Occipital lobe (tissue), 2 donors: ENCODE data around the gene PRR33. TPM values are rescaled to one million over a fixed set of nuclear protein-coding genes. Genes with fewer than 3 reads are reported as not detected.
"Not testable (repeated sequence)": the region's sequence is repeated elsewhere in the genome, so short reads cannot be mapped to it uniquely, and the experiment has no call there.

Source experiments
- DNase-seq: peaks from one replicate; lab custom pipeline; 2025; lab: John Stamatoyannopoulos, UW
- total RNA-seq: library from RNA; depleted of rRNA; stranded (reverse); fragments of >200 nt; gene quantifications from one replicate; pipeline ENCODE4 v1.2.3, GENCODE V29; 2014

The PRR33 gene
- total RNA-seq, 1 donor from 2014 or later = not detected

DNA sequence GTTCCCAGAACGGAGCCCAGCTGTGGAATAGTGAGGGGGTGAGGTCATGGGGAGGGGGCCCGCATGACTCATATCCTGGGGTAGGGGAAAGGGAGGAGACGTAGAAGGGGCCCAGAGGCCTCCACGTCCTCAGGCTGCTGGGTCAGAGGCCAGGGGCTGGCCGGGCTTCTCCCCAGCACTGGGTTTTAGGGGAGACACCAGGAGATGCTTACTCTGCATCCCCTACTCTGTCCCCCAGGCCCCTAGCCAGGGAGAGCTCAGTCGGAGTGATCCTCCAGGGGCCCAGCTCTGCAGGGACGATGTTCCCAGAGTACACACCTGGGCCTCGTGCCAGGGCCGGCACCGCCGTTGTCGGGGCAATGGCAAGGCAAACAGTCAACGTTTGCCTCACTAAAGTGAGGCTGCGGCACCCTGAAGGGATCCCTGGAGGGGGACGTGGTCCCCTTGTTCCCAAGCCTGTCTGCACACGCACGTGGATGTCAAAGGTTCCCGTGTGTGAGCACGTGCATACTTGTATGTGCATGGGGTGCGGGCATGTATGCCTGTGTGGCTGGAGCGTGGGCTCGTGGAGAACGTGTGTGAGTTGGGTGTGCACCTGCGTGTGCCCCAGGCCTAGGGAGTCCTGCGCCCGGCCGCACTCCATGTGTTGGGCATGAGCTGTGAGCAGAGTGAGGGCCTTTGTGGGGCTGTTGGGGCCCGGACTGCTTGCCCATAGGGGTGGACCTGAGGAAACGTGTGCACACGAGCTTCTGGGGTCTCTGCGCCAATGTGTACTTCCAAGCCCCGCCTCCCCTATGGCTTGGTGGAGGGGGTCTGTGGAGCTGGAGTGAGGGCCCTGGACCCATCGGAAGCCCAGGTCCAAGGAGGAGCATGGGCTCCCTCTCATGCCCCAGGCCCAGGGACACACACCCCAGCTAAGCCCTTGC, 14.2 kb downstream of the PRR33 start:
- no peak for DNase-seq

- DNase-seq = no peak
Observed at GRCh38 chr11:1876361-1877063, 15.2 kb downstream of the PRR33 start.

GRCh38 chr11:1875851-1876301, 15.8 kb downstream of the PRR33 start:
- DNase-seq = not testable (repeated sequence)

GRCh38 chr11:1875093-1875850, 16.4 kb downstream of the PRR33 start:
- DNase-seq = no peak

- not testable (repeated sequence) for DNase-seq
Observed at GRCh38 chr11:1874441-1875092, 17.1 kb downstream of the PRR33 start.

DNA sequence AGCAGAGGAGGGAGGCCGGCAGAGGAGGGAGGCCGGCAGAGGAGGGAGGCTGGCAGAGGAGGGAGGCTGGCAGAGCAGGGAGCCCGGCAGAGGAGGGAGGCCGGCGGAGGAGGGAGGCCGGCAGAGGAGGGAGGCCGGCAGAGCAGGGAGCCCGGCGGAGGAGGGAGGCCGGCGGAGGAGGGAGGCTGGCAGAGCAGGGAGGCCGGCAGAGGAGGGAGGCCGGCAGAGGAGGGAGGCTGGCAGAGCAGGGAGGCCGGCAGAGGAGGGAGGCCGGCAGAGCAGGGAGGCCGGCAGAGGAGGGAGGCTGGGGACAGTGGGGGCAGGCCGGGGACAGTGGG, 17.9 kb downstream of the PRR33 start:
- DNase-seq = not testable (repeated sequence)

DNA sequence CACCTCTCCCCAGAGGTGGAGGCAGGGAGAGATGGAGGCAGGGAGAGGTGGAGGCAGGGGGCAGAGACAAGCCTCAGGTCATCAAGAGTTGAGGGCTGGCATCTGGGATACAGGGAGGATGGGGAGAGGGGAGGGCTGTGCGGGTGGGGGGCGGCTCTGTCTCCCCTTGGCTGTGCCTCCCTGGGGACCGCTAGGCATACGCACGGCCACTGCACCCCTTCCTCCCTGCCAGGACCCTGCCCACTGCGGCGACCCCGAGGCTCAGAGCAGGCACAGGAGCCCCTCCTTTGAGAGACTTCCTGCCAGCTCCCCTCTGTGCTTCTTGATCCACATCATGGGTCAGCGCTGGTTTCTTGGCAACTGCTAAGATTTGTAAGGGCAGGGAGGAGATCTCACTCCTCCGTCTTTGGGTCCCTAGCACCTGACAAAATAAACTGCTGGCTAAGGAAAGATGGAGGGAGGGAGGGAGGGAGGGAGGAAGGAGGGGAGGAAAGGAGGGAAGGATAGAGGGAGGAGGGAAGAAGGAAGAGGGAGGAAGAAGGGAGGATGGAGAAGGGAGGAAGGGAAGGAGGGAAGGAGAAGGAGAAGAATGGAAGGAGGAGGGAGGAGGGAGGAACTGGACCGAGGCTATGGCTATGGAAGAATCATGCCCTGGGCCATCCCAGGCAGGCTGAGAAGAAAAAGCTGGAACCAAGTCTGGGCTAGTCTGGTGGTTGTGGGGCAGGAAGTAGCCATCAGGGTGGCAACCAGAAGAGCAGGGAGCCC, 18.5 kb downstream of the PRR33 start:
- DNase-seq = no peak

DNA sequence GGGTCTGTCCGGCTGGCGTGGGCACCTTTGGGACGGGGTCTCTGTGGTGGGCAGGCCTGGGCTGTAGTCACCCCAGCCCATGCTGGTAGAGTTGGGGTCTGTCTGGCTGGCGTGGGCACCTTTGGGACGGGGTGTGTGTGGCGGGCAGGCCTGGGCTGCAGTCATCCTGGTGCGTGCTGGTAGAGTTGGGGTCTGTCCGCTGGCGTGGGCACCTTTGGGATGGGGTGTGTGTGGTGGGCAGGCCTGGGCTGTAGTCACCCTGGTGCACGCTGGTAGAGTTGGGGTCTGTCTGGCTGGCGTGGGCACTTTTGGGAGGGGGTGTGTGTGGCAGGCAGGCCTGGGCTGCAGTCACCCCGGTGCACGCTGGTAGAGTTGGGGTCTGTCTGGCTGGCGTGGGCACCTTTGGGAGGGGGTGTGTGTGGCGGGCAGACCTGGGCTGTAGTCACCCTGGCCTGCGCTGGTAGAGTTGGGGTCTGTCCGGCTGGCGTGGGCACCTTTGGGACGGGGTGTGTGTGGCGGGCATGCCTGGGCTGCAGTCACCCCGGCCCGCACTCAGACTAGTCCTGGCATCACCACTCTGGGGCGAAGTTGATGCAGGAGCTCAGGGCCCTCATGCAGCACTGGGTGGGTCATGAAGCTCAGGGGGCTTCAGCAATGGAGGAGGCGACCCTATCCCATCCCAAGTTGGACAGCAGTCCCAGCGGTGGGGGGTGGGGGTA, 19.3 kb downstream of the PRR33 start:
- DNase-seq = no peak

- DNase-seq = no peak
Observed at GRCh38 chr11:1871531-1871930, 20.2 kb downstream of the PRR33 start.

DNA sequence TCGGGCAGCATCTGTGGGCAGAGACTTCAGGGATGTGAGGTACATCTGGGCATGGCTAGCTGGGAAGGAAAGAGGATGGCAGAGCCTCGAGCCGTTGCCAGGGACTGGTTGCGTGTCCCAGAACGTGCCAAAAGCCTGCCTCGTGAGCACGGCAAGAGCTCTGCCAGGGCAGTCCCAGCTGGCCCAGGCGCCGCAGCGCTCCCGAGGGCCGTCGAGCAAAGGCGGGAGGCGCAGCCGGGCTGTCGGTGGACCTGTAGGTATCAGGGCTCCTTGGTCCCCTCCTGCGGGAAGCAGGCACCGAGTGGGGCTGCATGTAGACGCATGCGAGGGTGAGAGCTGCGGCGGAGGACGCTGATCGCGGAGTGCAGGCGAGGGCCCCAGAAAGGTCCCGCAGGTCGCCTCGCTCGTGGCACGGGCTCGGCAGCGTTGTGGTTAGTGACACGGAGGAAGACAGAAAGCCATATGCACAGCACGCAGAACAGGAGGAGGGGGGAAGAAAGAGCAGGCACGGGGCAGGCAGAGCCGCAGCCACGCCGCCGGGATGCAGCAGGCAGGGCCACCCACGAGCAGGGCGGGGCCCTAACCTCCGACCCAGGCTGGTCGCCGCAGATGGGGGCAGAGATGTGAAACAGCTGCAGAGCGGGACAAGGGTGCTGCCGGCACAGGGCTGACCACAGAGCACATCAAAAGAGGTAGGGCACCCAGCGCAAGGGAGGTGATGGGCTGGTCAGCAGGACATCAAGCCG, 20.8 kb downstream of the PRR33 start:
- DNase-seq = no peak

- DNase-seq = no peak
Observed at GRCh38 chr11:1870326-1870696, 21.4 kb downstream of the PRR33 start.

DNA sequence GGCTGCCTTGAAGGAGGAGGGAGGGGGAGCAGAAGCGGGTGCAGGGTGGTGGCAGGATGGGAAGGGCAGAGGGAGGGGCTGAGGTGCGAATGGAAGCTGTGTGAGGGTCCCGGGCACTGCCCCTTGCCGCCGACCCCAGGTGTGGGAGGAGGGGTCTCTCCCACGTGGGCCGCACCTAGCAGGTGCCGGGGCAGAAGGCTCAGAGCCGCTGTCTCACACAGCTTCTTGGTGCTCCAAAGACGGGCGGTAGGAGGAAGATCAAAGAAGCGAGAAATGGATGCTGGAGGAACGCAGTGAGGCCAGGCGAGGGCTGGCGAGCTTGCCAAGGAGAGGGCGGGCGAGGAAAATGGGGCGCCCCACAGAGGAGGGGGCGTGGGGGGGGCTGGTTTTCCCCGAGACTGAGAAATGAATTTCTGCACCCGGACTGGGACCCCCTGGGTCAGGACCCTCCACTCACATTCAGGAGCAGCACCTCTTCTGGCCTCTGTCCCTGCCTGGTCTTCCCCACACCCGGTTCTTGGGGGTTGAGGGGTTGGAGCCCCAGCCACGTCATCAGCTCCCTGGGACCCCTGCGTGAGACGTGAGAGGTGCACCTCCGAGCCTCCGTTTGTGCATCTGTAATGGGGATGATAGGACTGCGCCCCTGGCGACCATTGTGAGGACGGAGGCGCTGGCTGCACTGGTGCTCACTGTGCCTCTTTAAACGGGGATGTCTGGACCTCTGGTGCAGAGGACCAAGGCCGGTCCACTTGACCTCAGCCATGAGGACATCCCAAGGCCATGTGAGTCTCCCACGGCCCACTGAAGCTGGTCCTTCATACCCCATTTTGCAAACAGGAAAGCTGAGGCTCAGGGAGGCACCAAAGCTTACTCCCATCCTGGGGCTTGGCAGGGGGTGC, 22.0 kb downstream of the PRR33 start:
- DNase-seq = no peak

DNA sequence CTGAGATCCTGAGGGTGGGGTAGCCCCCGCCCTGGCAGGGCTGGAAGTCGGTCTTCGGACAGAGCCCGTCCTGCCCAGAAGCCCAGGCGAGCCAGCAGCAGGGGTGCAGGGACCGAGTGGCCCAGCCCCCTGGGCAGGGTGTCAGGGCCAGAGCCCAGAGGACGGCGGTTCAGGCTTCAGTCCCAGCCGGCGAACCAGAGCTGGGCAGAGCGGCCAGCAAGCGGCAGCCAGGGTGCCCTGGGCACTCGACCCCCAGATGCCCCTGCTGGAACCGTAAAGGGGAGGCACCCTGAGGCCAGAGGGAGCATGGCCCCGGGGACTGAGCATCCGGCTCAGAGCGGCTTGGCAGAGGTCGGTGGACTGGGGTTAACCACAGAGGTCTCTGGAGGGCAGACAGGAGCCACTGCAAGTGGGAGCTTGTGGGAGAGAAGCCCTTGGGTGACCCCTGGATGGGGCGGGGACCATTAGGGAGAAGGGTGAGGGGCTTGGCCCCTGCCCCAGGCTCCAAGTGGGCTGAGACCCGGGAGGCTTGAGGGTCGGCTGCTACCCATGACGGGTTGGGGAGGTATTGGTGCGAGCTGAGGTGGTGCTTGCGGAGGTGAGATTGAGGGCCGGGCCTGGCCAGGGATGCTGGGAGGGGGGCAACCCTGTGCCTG, 22.9 kb downstream of the PRR33 start:
- DNase-seq = no peak

DNA sequence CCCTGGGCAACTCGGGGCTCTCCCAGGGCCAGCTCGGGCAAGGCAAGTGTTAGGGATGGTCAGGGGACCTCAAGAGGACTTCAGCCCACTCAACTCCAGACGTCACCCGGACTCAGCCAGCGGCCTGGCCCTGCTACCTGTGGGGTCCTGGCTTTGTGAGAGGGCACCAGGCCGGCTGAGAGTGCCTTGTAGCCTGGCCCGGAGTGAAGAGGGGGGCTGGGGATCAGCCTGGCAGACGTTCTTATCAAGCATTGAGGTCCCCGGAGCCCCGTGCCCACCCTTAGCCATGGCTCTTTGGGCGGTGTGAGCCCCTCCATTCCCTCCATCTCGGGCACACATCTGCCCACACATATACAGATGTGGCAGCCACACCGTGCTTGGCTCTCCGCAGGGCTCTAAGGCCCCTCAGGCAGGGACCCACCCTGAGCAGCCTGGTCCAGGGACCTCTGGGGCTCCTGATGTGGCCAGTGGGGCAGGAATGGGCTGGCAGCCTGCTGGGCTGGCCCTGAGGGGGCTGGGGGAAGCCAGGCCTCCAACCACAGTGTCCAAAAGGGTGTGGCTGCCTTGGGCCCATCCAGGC, 23.5 kb downstream of the PRR33 start:
- DNase-seq = no peak

DNA sequence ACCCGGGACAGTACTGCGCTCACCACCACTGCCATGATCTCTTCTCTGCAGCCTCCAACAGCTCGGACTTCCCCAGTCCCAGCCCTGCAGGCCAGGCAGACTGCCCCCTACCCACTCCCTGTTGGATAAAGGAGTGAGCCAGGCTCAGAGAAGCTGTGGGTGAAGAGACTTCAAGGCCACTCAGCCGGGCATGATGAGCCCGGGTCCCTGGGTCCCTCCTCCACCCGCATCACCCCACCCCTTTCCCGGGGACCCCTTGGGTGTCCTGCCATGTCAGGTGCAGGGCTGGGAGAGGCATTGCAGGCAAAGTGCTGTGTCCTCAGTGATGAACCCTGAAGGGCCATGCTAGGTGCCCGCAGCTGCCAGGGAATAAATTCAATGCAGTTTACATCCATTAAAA, 24.3 kb downstream of the PRR33 start:
- DNase-seq = no peak

GRCh38 chr11:1866776-1867175, 24.9 kb downstream of the PRR33 start:
- DNase-seq = no peak

- no peak for DNase-seq
Observed at GRCh38 chr11:1866226-1866625, 25.5 kb downstream of the PRR33 start.
